Activated CD4-positive, alpha-beta memory T cell treated with anti-CD3 and anti-CD28 coated beads, Interleukin-2, amount 10 ng/mL, durations not matched to agents 7 days and 5 days (primary cell): ENCODE measurements around the gene LDB2. TPM values are rescaled to one million over a fixed set of nuclear protein-coding genes. Genes with fewer than 3 reads are reported as not detected.
A peak's percentile ranks its signal among the peaks of the same experiment; 100 is the strongest.
"Not testable (repeated sequence)": the region's sequence is repeated elsewhere in the genome, so short reads cannot be mapped to it uniquely, and the experiment has no call there.

ENCODE experiments used
- CTCF ChIA-PET: fragments of 350-600 bp; sonication (Branson Sonifier 250); formaldehyde crosslinking; loops from one replicate; lab custom pipeline; 2021; ENCODE audit warnings: antibody characterized with exemption, inconsistent platforms; lab: Charles Lee
- POLR2A ChIA-PET: fragments of 350-600 bp; sonication (Branson Sonifier 250); formaldehyde crosslinking; loops from one replicate; lab custom pipeline; 2021; ENCODE audit warnings: antibody characterized with exemption; lab: Charles Lee
- DNase-seq: peaks from one replicate; pipeline ENCODE4 v3.0.0-alpha.2; 2020
- H3K27ac Mint-ChIP-seq: one replicate; pipeline ENCODE4 v1.8.0; 2021; ENCODE audit warnings: mild to moderate bottlenecking, mixed read lengths
- H3K27me3 Mint-ChIP-seq: one replicate; pipeline ENCODE4 v1.8.0; 2021; ENCODE audit warnings: mixed read lengths
- H3K36me3 Mint-ChIP-seq: one replicate; pipeline ENCODE4 v1.8.0; 2021; ENCODE audit warnings: low read depth, mixed read lengths
- H3K4me1 Mint-ChIP-seq: one replicate; pipeline ENCODE4 v1.8.0; 2021; ENCODE audit warnings: mixed read lengths
- H3K4me3 Mint-ChIP-seq: one replicate; pipeline ENCODE4 v1.8.0; 2021; ENCODE audit warnings: mild to moderate bottlenecking, mixed read lengths
- H3K9me3 Mint-ChIP-seq: one replicate; pipeline ENCODE4 v1.8.0; 2021; ENCODE audit warnings: mixed read lengths
- total RNA-seq, 2 experiments: library from RNA; stranded (reverse); gene quantifications; one replicate each; pipeline ENCODE4 v1.2.3, GENCODE V29; 2021

Gene LDB2
- not detected for total RNA-seq

GRCh38 chr4:16897991-16898827 is at the start of gene LDB2:
TSS of gene LDB2 (minus strand) at chr4:16898645.
- H3K4me1 Mint-ChIP-seq = peaks cover 5% of the 10 kb centered on the region
- no peak for DNase-seq
- H3K27ac Mint-ChIP-seq = no peak within 1 kb of the TSS
- peaks cover 2% of the 10 kb centered on the region for H3K27me3 Mint-ChIP-seq
- CTCF ChIA-PET = no interaction called here
- POLR2A ChIA-PET = no interaction called here
- no peak within 1 kb of the TSS for H3K4me3 Mint-ChIP-seq
- no peaks in the 10 kb centered on the region for H3K9me3 Mint-ChIP-seq
- no peaks in the 10 kb centered on the region for H3K36me3 Mint-ChIP-seq

- Mint-ChIP-seq H3K27me3 (no peaks in the 10 kb centered on the region), H3K9me3 (no peaks in the 10 kb centered on the region), H3K27ac (no peak overlapping the region), H3K4me3 (no peak overlapping the region), H3K36me3 (no peaks in the 10 kb centered on the region), H3K4me1 (no peaks in the 10 kb centered on the region)
- ChIA-PET CTCF (no interaction called here), POLR2A (no interaction called here)
- no peak for DNase-seq
These were observed 44.0 kb upstream of the LDB2 start for GRCh38 chr4:16942491-16942890.

GRCh38 chr4:16939178-16939577 is 40.7 kb upstream of the LDB2 start:
- Mint-ChIP-seq H3K36me3 (no peaks in the 10 kb centered on the region), H3K4me1 (no peaks in the 10 kb centered on the region), H3K27ac (no peak overlapping the region), H3K27me3 (no peaks in the 10 kb centered on the region), H3K9me3 (no peaks in the 10 kb centered on the region), H3K4me3 (no peak overlapping the region)
- CTCF ChIA-PET = no interaction called here
- no peak for DNase-seq
- POLR2A ChIA-PET = no interaction called here

- CTCF ChIA-PET = no interaction called here
- Mint-ChIP-seq H3K27ac (no peak overlapping the region), H3K9me3 (no peaks in the 10 kb centered on the region), H3K36me3 (no peaks in the 10 kb centered on the region), H3K4me3 (no peak overlapping the region), H3K27me3 (no peaks in the 10 kb centered on the region), H3K4me1 (no peaks in the 10 kb centered on the region)
- no peak for DNase-seq
- POLR2A ChIA-PET = no interaction called here
These were observed 40.1 kb upstream of the LDB2 start for GRCh38 chr4:16938512-16939040.

- ChIA-PET CTCF (interaction anchor here (1.7 kb wide), 1 partner anchor 15 kb away, joined by 4 read pairs; no protein-coding TSS in a partner anchor), POLR2A (no interaction called here)
- Mint-ChIP-seq H3K9me3 (no peaks in the 10 kb centered on the region), H3K27ac (no peak overlapping the region), H3K4me1 (no peaks in the 10 kb centered on the region), H3K36me3 (no peaks in the 10 kb centered on the region), H3K27me3 (no peaks in the 10 kb centered on the region), H3K4me3 (no peak overlapping the region)
- DNase-seq = no peak
These were observed 33.2 kb upstream of the LDB2 start for GRCh38 chr4:16931339-16932305.

- Mint-ChIP-seq H3K9me3 (no peaks in the 10 kb centered on the region), H3K36me3 (no peaks in the 10 kb centered on the region), H3K4me3 (no peak overlapping the region), H3K27ac (no peak overlapping the region), H3K4me1 (no peaks in the 10 kb centered on the region), H3K27me3 (no peaks in the 10 kb centered on the region)
- ChIA-PET CTCF (interaction anchor here (2.3 kb wide), 1 partner anchor 10 kb away, joined by 12 read pairs; no protein-coding TSS in a partner anchor), POLR2A (no interaction called here)
- no peak for DNase-seq
These were observed 27.8 kb upstream of the LDB2 start for GRCh38 chr4:16926214-16926613.

- H3K36me3 Mint-ChIP-seq, H3K4me1 Mint-ChIP-seq, POLR2A ChIA-PET, H3K4me3 Mint-ChIP-seq, H3K27ac Mint-ChIP-seq, CTCF ChIA-PET, H3K9me3 Mint-ChIP-seq, DNase-seq, H3K27me3 Mint-ChIP-seq: not testable (repeated sequence)
These were observed 20.3 kb upstream of the LDB2 start for GRCh38 chr4:16918716-16919115.

- ChIA-PET POLR2A (no interaction called here), CTCF (interaction anchor here (0.9 to 2.5 kb wide), 10 partner anchors 8 to 536 kb away, joined by 3 to 17 read pairs (median 4); no protein-coding TSS in a partner anchor)
- Mint-ChIP-seq H3K27ac (no peak overlapping the region), H3K4me1 (no peaks in the 10 kb centered on the region), H3K27me3 (no peaks in the 10 kb centered on the region), H3K4me3 (no peak overlapping the region), H3K36me3 (no peaks in the 10 kb centered on the region), H3K9me3 (no peaks in the 10 kb centered on the region)
- peak; percentile 73 for DNase-seq
These were observed 18.4 kb upstream of the LDB2 start for GRCh38 chr4:16916719-16917337.

GRCh38 chr4:16916031-16916430 is 17.6 kb upstream of the LDB2 start:
- ChIA-PET POLR2A (no interaction called here), CTCF (interaction anchor here (0.7 to 2.5 kb wide), 12 partner anchors 9 to 537 kb away, joined by 3 to 17 read pairs (median 3); no protein-coding TSS in a partner anchor)
- Mint-ChIP-seq H3K4me3 (no peak overlapping the region), H3K27ac (no peak overlapping the region), H3K9me3 (no peaks in the 10 kb centered on the region), H3K4me1 (no peaks in the 10 kb centered on the region), H3K36me3 (no peaks in the 10 kb centered on the region), H3K27me3 (no peaks in the 10 kb centered on the region)
- no peak for DNase-seq

- no peak overlapping the region for H3K4me3 Mint-ChIP-seq
- H3K4me1 Mint-ChIP-seq = no peaks in the 10 kb centered on the region
- no peaks in the 10 kb centered on the region for H3K9me3 Mint-ChIP-seq
- H3K27me3 Mint-ChIP-seq = no peaks in the 10 kb centered on the region
- ChIA-PET CTCF (no interaction called here), POLR2A (no interaction called here)
- no peaks in the 10 kb centered on the region for H3K36me3 Mint-ChIP-seq
- H3K27ac Mint-ChIP-seq = no peak overlapping the region
- DNase-seq = no peak
These were observed 15.8 kb upstream of the LDB2 start for GRCh38 chr4:16914208-16914607.

GRCh38 chr4:16912896-16913295 is 14.5 kb upstream of the LDB2 start:
- no peak overlapping the region for H3K27ac Mint-ChIP-seq
- H3K4me1 Mint-ChIP-seq = no peaks in the 10 kb centered on the region
- no peak overlapping the region for H3K4me3 Mint-ChIP-seq
- H3K27me3 Mint-ChIP-seq = no peaks in the 10 kb centered on the region
- CTCF ChIA-PET = no interaction called here
- H3K36me3 Mint-ChIP-seq = no peaks in the 10 kb centered on the region
- no peaks in the 10 kb centered on the region for H3K9me3 Mint-ChIP-seq
- no peak for DNase-seq
- POLR2A ChIA-PET = no interaction called here

GRCh38 chr4:16909281-16909680 is 10.8 kb upstream of the LDB2 start:
- Mint-ChIP-seq H3K27me3 (no peaks in the 10 kb centered on the region), H3K4me3 (no peak overlapping the region), H3K4me1 (no peaks in the 10 kb centered on the region), H3K36me3 (no peaks in the 10 kb centered on the region), H3K9me3 (no peaks in the 10 kb centered on the region), H3K27ac (no peak overlapping the region)
- DNase-seq = no peak
- ChIA-PET CTCF (no interaction called here), POLR2A (no interaction called here)
